AG04450 (cell line): ENCODE measurements around the gene PLD1. TPM values are rescaled to one million over a fixed set of nuclear protein-coding genes. Genes with fewer than 3 reads are reported as not detected.

ENCODE experiments used
- CTCF ChIA-PET: fragments of 300-600, 350-600 bp; formaldehyde crosslinking; extraction: SDS; loops from one replicate; lab custom pipeline; 2022; ENCODE audit warnings: antibody characterized with exemption, inconsistent platforms; lab: Charles Lee
- POLR2A ChIA-PET: fragments of 350-600 bp; formaldehyde crosslinking; extraction: SDS; loops from one replicate; lab custom pipeline; 2021; ENCODE audit warnings: antibody characterized with exemption, inconsistent platforms; lab: Yijun Ruan, JAX
- DNase-seq: peaks from one replicate; pipeline ENCODE4 v3.0.0-alpha.2; 2011; ENCODE audit warnings: low read depth, low spot score
- H3K27ac ChIP-seq: one replicate; pipeline ENCODE4 v1.5.1; 2012; ENCODE audit warnings: low read depth, low read length, control low read depth
- H3K27me3 ChIP-seq: one replicate; pipeline ENCODE4 v1.6.0; 2012; ENCODE audit warnings: low read length; ENCODE audit not compliant: control insufficient read depth, insufficient read depth
- H3K4me3 ChIP-seq: 2 replicates; pipeline ENCODE4 v1.5.1; 2011; ENCODE audit warnings: mild to moderate bottlenecking, low read depth, low read length, control low read depth
- H3K9me3 ChIP-seq: 2 replicates; pipeline ENCODE4 v1.5.1; 2012; ENCODE audit warnings: low read length; ENCODE audit not compliant: control insufficient read depth, insufficient read depth
- polyA plus RNA-seq: library from polyadenylated mRNA; depleted of rRNA; stranded (reverse); fragments of >200 nt; gene quantifications from 2 replicates; pipeline ENCODE4 v1.2.3, GENCODE V29; 2011
- TF ChIP-seq, protein P1 (sequence below): IDR thresholded peaks from 2 replicates; pipeline ENCODE4 v1.5.1; 2011; ENCODE audit warnings: low read depth, low read length, control low read depth, inconsistent platforms

The PLD1 gene
- polyA plus RNA-seq, 1 experiment = 20.2 TPM

GRCh38 chr3:171666516-171666915, 143.8 kb downstream of the PLD1 start:
- ChIA-PET CTCF (interaction anchor here (0.8 to 0.9 kb wide), 2 partner anchors 20 to 106 kb away, joined by 3 to 4 read pairs; no protein-coding TSS in a partner anchor), POLR2A (no interaction called here)
- TF ChIP-seq, protein P1, sequence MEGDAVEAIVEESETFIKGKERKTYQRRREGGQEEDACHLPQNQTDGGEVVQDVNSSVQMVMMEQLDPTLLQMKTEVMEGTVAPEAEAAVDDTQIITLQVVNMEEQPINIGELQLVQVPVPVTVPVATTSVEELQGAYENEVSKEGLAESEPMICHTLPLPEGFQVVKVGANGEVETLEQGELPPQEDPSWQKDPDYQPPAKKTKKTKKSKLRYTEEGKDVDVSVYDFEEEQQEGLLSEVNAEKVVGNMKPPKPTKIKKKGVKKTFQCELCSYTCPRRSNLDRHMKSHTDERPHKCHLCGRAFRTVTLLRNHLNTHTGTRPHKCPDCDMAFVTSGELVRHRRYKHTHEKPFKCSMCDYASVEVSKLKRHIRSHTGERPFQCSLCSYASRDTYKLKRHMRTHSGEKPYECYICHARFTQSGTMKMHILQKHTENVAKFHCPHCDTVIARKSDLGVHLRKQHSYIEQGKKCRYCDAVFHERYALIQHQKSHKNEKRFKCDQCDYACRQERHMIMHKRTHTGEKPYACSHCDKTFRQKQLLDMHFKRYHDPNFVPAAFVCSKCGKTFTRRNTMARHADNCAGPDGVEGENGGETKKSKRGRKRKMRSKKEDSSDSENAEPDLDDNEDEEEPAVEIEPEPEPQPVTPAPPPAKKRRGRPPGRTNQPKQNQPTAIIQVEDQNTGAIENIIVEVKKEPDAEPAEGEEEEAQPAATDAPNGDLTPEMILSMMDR = no peak
- Histone ChIP-seq H3K27ac (no peak overlapping the region), H3K9me3 (no peaks in the 10 kb centered on the region), H3K27me3 (no peaks in the 10 kb centered on the region), H3K4me3 (no peak overlapping the region)
- no peak for DNase-seq

DNA sequence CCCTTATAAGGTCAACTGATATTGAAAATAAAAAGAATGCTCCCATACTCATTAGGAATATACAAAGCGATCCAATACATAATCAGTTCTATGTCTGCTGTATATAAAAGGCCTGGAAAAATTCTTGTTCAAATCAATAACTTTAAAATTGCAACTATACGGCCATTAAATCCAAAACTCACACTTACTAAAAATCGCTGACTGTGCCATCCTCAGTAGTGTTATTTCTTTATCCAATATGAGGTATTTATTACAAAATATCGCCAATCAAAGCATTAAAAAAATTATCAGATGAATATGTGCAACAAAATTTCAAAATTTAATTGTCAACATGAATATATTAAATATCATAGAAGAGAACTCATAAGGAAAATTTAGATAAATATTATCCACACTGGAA, 146.5 kb downstream of the PLD1 start:
- TF ChIP-seq, protein P1 = no peak
- CTCF ChIA-PET = no interaction called here

DNA sequence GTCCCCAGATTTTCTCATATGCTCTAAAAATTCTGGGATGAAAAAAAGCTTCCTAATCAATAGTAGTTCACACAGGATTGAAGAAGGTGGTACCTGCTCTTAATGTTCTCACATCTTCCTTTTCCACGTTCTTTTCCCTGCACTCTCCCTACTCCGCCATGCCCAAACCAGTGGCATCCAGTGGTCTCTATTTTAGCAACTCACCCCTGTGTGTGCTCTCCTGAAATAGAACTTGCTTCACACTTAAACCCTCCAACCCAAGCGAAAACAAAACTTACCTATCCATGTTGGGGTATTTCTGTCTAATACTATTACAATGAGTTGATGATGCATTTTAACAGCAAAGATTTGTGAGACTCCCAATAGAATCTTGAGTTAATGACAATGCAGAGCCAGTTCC, 148.8 kb downstream of the PLD1 start:
- DNase-seq = no peak
- TF ChIP-seq, protein P1 = no peak
- ChIA-PET CTCF (interaction anchor here (1.1 to 2.0 kb wide), 3 partner anchors 15 to 700 kb away, joined by 5 to 8 read pairs (median 5); no protein-coding TSS in a partner anchor), POLR2A (no interaction called here)
- H3K27ac ChIP-seq = no peak overlapping the region
- no peaks in the 10 kb centered on the region for H3K27me3 ChIP-seq
- no peaks in the 10 kb centered on the region for H3K9me3 ChIP-seq
- H3K4me3 ChIP-seq = no peak overlapping the region

More for the DNA sequence above, 146.5 kb downstream of the PLD1 start:
- Histone ChIP-seq H3K27me3 (no peaks in the 10 kb centered on the region), H3K4me3 (no peak overlapping the region), H3K27ac (no peak overlapping the region), H3K9me3 (no peaks in the 10 kb centered on the region)
- no peak for DNase-seq
- POLR2A ChIA-PET = no interaction called here

- TF ChIP-seq, protein P1 = no peak
- Histone ChIP-seq H3K9me3 (no peaks in the 10 kb centered on the region), H3K27me3 (no peaks in the 10 kb centered on the region), H3K27ac (no peak overlapping the region), H3K4me3 (no peak overlapping the region)
- DNase-seq = no peak
- CTCF ChIA-PET = interaction anchor here (0.6 to 2.3 kb wide), 5 partner anchors 14 to 698 kb away, joined by 3 to 9 read pairs (median 5); no protein-coding TSS in a partner anchor
- POLR2A ChIA-PET = no interaction called here
These were observed 150.1 kb downstream of the PLD1 start for GRCh38 chr3:171660188-171660587.

GRCh38 chr3:171658841-171659240, 151.4 kb downstream of the PLD1 start:
- ChIA-PET POLR2A (no interaction called here), CTCF (interaction anchor here (0.6 to 2.3 kb wide), 3 partner anchors 113 to 697 kb away, joined by 3 to 9 read pairs (median 3); no protein-coding TSS in a partner anchor)
- Histone ChIP-seq H3K4me3 (no peak overlapping the region), H3K9me3 (no peaks in the 10 kb centered on the region), H3K27me3 (no peaks in the 10 kb centered on the region), H3K27ac (no peak overlapping the region)
- TF ChIP-seq, protein P1 = no peak
- DNase-seq = no peak
